Chondrocyte (in vitro differentiated cells): ENCODE measurements around the gene MYO15B. TPM values are rescaled to one million over a fixed set of nuclear protein-coding genes. Genes with fewer than 3 reads are reported as not detected.

Experiments used
- DNase-seq: peaks from one replicate; pipeline ENCODE4 v3.0.0; 2021; ENCODE audit warnings: mixed read lengths, low spot score
- H3K27ac Mint-ChIP-seq: one replicate; pipeline ENCODE4 v1.8.0; 2021; ENCODE audit warnings: mild to moderate bottlenecking, moderate library complexity, mixed read lengths; ENCODE audit not compliant: unreplicated experiment
- H3K27me3 Mint-ChIP-seq: 2 replicates; pipeline ENCODE4 v1.8.0; 2021; ENCODE audit warnings: low read depth, mixed read lengths
- H3K36me3 Mint-ChIP-seq: 2 replicates; pipeline ENCODE4 v1.8.0; 2021; ENCODE audit warnings: low read depth, mixed read lengths
- H3K4me1 Mint-ChIP-seq: 2 replicates; pipeline ENCODE4 v1.8.0; 2021; ENCODE audit warnings: low read depth, mild to moderate bottlenecking, mixed read lengths
- H3K4me3 Mint-ChIP-seq: one replicate; pipeline ENCODE4 v1.8.0; 2021; ENCODE audit warnings: mild to moderate bottlenecking, moderate library complexity, mixed read lengths; ENCODE audit not compliant: unreplicated experiment
- H3K9me3 Mint-ChIP-seq: 2 replicates; pipeline ENCODE4 v1.8.0; 2021; ENCODE audit warnings: low read depth, mixed read lengths
- CTCF ChIP-seq: fragments of 200-600 bp; sonication (generic); IDR thresholded peaks from 2 replicates; pipeline ENCODE4 v1.5.0; 2021; ENCODE audit warnings: antibody characterized with exemption, mild to moderate bottlenecking, moderate library complexity
- total RNA-seq: library from RNA; stranded (reverse); gene quantifications from 3 replicates; pipeline ENCODE4 v1.2.1, GENCODE V29; 2021

MYO15B gene
- total RNA-seq, 1 donor from 2014 or later: 16.0 TPM

GRCh38 chr17:75652341-75652740 lies 64.7 kb downstream of the MYO15B start:
- no peak for TF ChIP-seq CTCF
- Mint-ChIP-seq H3K27ac (no peak overlapping the region), H3K27me3 (no peaks in the 10 kb centered on the region), H3K4me1 (no peaks in the 10 kb centered on the region), H3K4me3 (no peak overlapping the region), H3K36me3 (peaks cover 20% of the 10 kb centered on the region), H3K9me3 (no peaks in the 10 kb centered on the region)
- peak; percentile 60 for DNase-seq

- Mint-ChIP-seq H3K36me3 (peaks cover 20% of the 10 kb centered on the region), H3K4me1 (no peaks in the 10 kb centered on the region)
Observed at GRCh38 chr17:75652934-75653549, 65.4 kb downstream of the MYO15B start.

GRCh38 chr17:75654176-75654575 lies 66.6 kb downstream of the MYO15B start:
- Mint-ChIP-seq H3K4me1 (no peaks in the 10 kb centered on the region), H3K9me3 (no peaks in the 10 kb centered on the region), H3K27ac (no peak overlapping the region), H3K36me3 (peaks cover 16% of the 10 kb centered on the region), H3K27me3 (no peaks in the 10 kb centered on the region), H3K4me3 (no peak overlapping the region)
- no peak for DNase-seq
- no peak for TF ChIP-seq CTCF

More at GRCh38 chr17:75652934-75653549, 65.4 kb downstream of the MYO15B start:
- Mint-ChIP-seq H3K27me3 (no peaks in the 10 kb centered on the region), H3K27ac (no peak overlapping the region), H3K4me3 (no peak overlapping the region), H3K9me3 (no peaks in the 10 kb centered on the region)
- peak; percentile 38 for DNase-seq
- peak; percentile 80 for TF ChIP-seq CTCF

- Mint-ChIP-seq H3K4me3 (no peak overlapping the region), H3K4me1 (no peaks in the 10 kb centered on the region), H3K27me3 (no peaks in the 10 kb centered on the region), H3K9me3 (no peaks in the 10 kb centered on the region), H3K27ac (peak overlapping the region; percentile 59), H3K36me3 (peaks cover 10% of the 10 kb centered on the region)
- peak; percentile 30 for DNase-seq
- TF ChIP-seq CTCF: no peak
Observed at GRCh38 chr17:75658237-75658636, 70.6 kb downstream of the MYO15B start.

- H3K27me3 Mint-ChIP-seq: no peaks in the 10 kb centered on the region
- no peaks in the 10 kb centered on the region for H3K9me3 Mint-ChIP-seq
- peaks cover 9% of the 10 kb centered on the region for H3K4me1 Mint-ChIP-seq
- TF ChIP-seq CTCF: no peak
- no peak overlapping the region for H3K4me3 Mint-ChIP-seq
- peak; percentile 13 for DNase-seq
- peaks cover 10% of the 10 kb centered on the region for H3K36me3 Mint-ChIP-seq
- H3K27ac Mint-ChIP-seq: no peak overlapping the region
Observed at GRCh38 chr17:75661531-75661930, 73.9 kb downstream of the MYO15B start.
